Measurements from ENCODE around the gene CRK.

GRCh38 chr17:1492249-1493206 is 36.5 kb upstream of the CRK start, which contains the start of gene MYO1C:
- TF ChIP-seq USF1 (IDR thresholded peaks at IDR 0.05) (no peak), EP300 (IDR thresholded peaks at IDR 0.05; ENCODE audit: borderline replicate concordance) (no peak), TAF1 (IDR thresholded peaks at IDR 0.05; ENCODE audit: low read depth) (no peak), EGR1 (IDR thresholded peaks at IDR 0.05) (no peak), CREB1 (IDR thresholded peaks at IDR 0.05; ENCODE audit: low read depth) (no peak), CEBPB (IDR thresholded peaks at IDR 0.05) (no peak), MAX (IDR thresholded peaks at IDR 0.05) (no peak)

Data from Ishikawa (cell line).